ENCODE measurements around the gene TSLP. TPM values are rescaled to one million over a fixed set of nuclear protein-coding genes. Genes with fewer than 3 reads are reported as not detected.

TSLP gene
- total RNA-seq (2021; fragmentation: NEBNext Ultra II Directional; extraction: Animal tissue kit (Norgen Biotek cat#: 25700)) (1.3 and 1.9 TPM in 2 replicates), polyA plus RNA-seq (2011; rRNA removed) (0.31 and 0.39 TPM in 2 replicates), polyA minus RNA-seq (2011; rRNA and poly(A)+ RNA removed) (0.54 and 0.59 TPM in 2 replicates)
- 0.53 TPM for polyA plus RNA-seq (2011; cell fraction: cytosol; rRNA removed)
- 0.26 TPM for polyA plus RNA-seq (2011; cell fraction: nucleus; rRNA removed)
- 0.61 to 1.00 TPM (median 0.87 TPM) in 4 replicates for polyA plus RNA-seq (2012, experiment 1 of 2)
- 0.56 TPM for polyA plus RNA-seq (2012, experiment 2 of 2)
- polyA plus RNA-seq (2013, experiment 1 of 2), result 1.7 TPM
- polyA plus RNA-seq (2013, experiment 2 of 2), result 1.9 TPM
- 0.73 TPM for polyA minus RNA-seq (2011; cell fraction: cytosol; rRNA and poly(A)+ RNA removed)
- 1.3 TPM for polyA minus RNA-seq (2011; cell fraction: nucleus; rRNA and poly(A)+ RNA removed)
- long read RNA-seq, experiment 1, result 0 reads
- long read RNA-seq, experiment 2, transcript TSLP-202 (2 exons, 2,411 nt), result major isoform, 5 of 5 reads
- long read RNA-seq, experiment 2, partial matches to known transcripts, result 0 of 5 reads
- long read RNA-seq, experiment 2, other reads (novel, unspliced or antisense), result 0 of 5 reads

- Histone ChIP-seq H4K5ac (ENCODE audit: insufficient read length, low read depth, low read length) (no peak within 1 kb of the TSS), H3K4ac (replicated peaks; ENCODE audit: insufficient read length, low read depth, low read length) (no peak within 1 kb of the TSS), H3K9me3 (ENCODE audit: insufficient read depth in 2 of 2, low read depth in 1 of 2, low read length in 1 of 2) (no peaks in the 10 kb centered on the region), H4K20me1 (replicated peaks in 1 of 2; ENCODE audit: control insufficient read depth in 1 of 2, insufficient read depth in 2 of 2, low read length in 2 of 2) (no peaks in the 10 kb centered on the region), H3K18ac (ENCODE audit: extremely low read depth, low read length) (no peak within 1 kb of the TSS), H3K14ac (ENCODE audit: insufficient read length) (no peak within 1 kb of the TSS), H2BK15ac (ENCODE audit: low read length) (no peak within 1 kb of the TSS; the same call in 1 of the 2 replicates), H2AFZ (ENCODE audit: low read length) (peak within 1 kb of the TSS; percentile 99), H4K91ac (replicated peaks; ENCODE audit: insufficient read length, low read length) (no peak within 1 kb of the TSS), H3K4me2 (ENCODE audit: insufficient read depth in 1 of 2, low read depth in 2 of 2, low read length in 2 of 2) (peak within 1 kb of the TSS; percentile 77 to 88), H2BK12ac (ENCODE audit: low read depth, low read length) (0 out of 2 replicates have a peak within 1 kb of the TSS, but pooled peaks have one; percentile 29), H3K36me3 (ENCODE audit: control insufficient read depth in 2 of 4, insufficient read depth in 4 of 4, low read length in 3 of 4) (no peaks in the 10 kb centered on the region), H2BK5ac (ENCODE audit: low read depth, low read length) (no peak within 1 kb of the TSS), H3K56ac (replicated peaks; ENCODE audit: insufficient read length, low read depth, low read length) (no peak within 1 kb of the TSS), H3K79me2 (ENCODE audit: control insufficient read depth in 1 of 2, insufficient read depth in 2 of 2, low read length in 2 of 2) (no peaks in the 10 kb centered on the region), H2BK120ac (replicated peaks; ENCODE audit: low read depth, low read length) (no peak within 1 kb of the TSS), H3K27ac (ENCODE audit: low read depth, low read length) (no peak within 1 kb of the TSS), H3K4me3 (ENCODE audit: extremely low read depth in 1 of 4, insufficient read depth in 2 of 4, low read depth in 3 of 4, low read length in 4 of 4) (peak within 1 kb of the TSS; percentile 62 to 84 (median 67)), H3K79me1 (ENCODE audit: low read depth, low read length) (no peaks in the 10 kb centered on the region), H3K23ac (ENCODE audit: insufficient read length) (no peak within 1 kb of the TSS), H2BK20ac (ENCODE audit: low read length) (no peak within 1 kb of the TSS), H3K27me3 (replicated peaks in 1 of 4; ENCODE audit: control insufficient read depth in 3 of 4, extremely low read depth in 1 of 4, insufficient read depth in 3 of 4, low read length in 3 of 4) (peaks cover 31 to 55% (median 45%) of the 10 kb centered on the region in 4 experiments), H2AK5ac (ENCODE audit: low read depth, low read length) (no peak within 1 kb of the TSS), H3K4me1 (replicated peaks in 1 of 4; ENCODE audit: control insufficient read depth in 3 of 4, insufficient read depth in 4 of 4, low read length in 3 of 4) (no peaks in the 10 kb centered on the region; a peak in 3 of 7 replicates), H3K23me2 (ENCODE audit: low read depth, low read length) (peaks cover 12% of the 10 kb centered on the region), H3K9ac (replicated peaks in 1 of 4; ENCODE audit: extremely low read depth in 1 of 4, low read depth in 3 of 4, low read length in 3 of 4) (no peak within 1 kb of the TSS), H4K8ac (ENCODE audit: extremely low read depth, insufficient read depth, low read length) (no peak within 1 kb of the TSS)
- no peak for FAIRE-seq
- no peak for DNase-seq (ENCODE audit: low read depth in 1 of 2, low spot score in 2 of 2)
- CTCF ChIA-PET (ENCODE audit: partially characterized antibody), result interaction anchor here (1.0 kb wide), 1 partner anchor 9 kb away, joined by 3 read pairs; no protein-coding TSS in a partner anchor
- WGBS, 2 experiments (ENCODE audit: extremely low coverage in 1 of 2, insufficient coverage in 1 of 2, insufficient read length in 1 of 2, insufficient replicate concordance in 2 of 2, low coverage in 1 of 2, low lambda C conversion rate in 2 of 2, missing lambda C conversion rate in 1 of 2), result 79% methylated on average over 4 of the region's 4 CpGs; no CpG with 5 or more reads in 1 of the 2 experiments
- POLR2A ChIA-PET (ENCODE audit: partially characterized antibody), result no interaction called here
- TF ChIP-seq TAF7 (optimal IDR thresholded peaks at IDR 0.05; ENCODE audit: borderline replicate concordance, low read depth, low read length), result no peak
- TF ChIP-seq JUN (IDR thresholded peaks at IDR 0.05; ENCODE audit: low read depth, low read length), result no peak
- TF ChIP-seq CTBP2 (IDR thresholded peaks at IDR 0.05; ENCODE audit: borderline replicate concordance, insufficient read depth, insufficient read length, low read length), result no peak
- TF ChIP-seq, protein P1, sequence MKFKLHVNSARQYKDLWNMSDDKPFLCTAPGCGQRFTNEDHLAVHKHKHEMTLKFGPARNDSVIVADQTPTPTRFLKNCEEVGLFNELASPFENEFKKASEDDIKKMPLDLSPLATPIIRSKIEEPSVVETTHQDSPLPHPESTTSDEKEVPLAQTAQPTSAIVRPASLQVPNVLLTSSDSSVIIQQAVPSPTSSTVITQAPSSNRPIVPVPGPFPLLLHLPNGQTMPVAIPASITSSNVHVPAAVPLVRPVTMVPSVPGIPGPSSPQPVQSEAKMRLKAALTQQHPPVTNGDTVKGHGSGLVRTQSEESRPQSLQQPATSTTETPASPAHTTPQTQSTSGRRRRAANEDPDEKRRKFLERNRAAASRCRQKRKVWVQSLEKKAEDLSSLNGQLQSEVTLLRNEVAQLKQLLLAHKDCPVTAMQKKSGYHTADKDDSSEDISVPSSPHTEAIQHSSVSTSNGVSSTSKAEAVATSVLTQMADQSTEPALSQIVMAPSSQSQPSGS (IDR thresholded peaks at IDR 0.05; ENCODE audit: low read length), result no peak
- no peak for TF ChIP-seq POLR2AphosphoS5 (IDR thresholded peaks at IDR 0.05; ENCODE audit: low read depth, low read length)
- TF ChIP-seq BACH1 (IDR thresholded peaks at IDR 0.05; ENCODE audit: low read length), result no peak
- no peak for TF ChIP-seq CBX8 (IDR thresholded peaks at IDR 0.05; ENCODE audit: borderline replicate concordance, low read depth, low read length)
- TF ChIP-seq EP300 (IDR thresholded peaks at IDR 0.05; ENCODE audit: borderline replicate concordance in 1 of 2, low read depth in 2 of 2, low read length in 2 of 2), result no peak
- no peak for TF ChIP-seq SP2 (IDR thresholded peaks at IDR 0.05; ENCODE audit: low read length)
- no peak for TF ChIP-seq NRF1 (IDR thresholded peaks at IDR 0.05; ENCODE audit: low read depth, low read length)
These were observed at the start of gene TSLP for GRCh38 chr5:111071413-111071812. Gene TSLP, plus strand, starts transcription at chr5:111071713. Its CDS starts 178 bp downstream, at chr5:111071891.
